ENCODE data around the gene KLF15. TPM values are rescaled to one million over a fixed set of nuclear protein-coding genes. Genes with fewer than 3 reads are reported as not detected.

The KLF15 gene
- total and polyA plus RNA-seq, 2 of the 8 experiments (the other 6 are each of a cell fraction or from before 2014, with no cell fraction given) = 15.7 to 19.5 TPM

DNA sequence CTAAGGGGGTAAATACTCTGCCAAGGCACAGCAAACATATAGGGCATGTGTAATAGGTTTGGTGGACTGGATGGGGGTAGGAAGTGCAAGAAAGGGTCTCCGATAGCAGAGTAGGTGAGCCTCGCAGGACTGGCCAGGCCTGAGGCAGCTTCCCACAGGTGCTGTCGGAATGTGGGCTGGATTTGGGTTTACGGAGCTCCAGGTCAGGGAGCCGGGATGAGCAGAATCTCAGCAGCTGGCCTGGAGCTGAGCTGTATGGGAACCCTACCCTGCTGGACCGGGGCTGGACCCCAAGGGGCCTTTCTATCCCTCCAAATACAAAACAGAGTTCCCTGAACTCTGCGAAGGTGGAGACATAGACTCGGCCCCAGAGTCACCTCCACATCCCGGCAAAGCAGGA lies 15.0 kb downstream of the KLF15 start:
- Histone ChIP-seq H3K23me2 (ENCODE audit: low read depth, low read length) (no peaks in the 10 kb centered on the region), H2AK5ac (ENCODE audit: low read depth, low read length) (no peak overlapping the region), H3K14ac (ENCODE audit: insufficient read length) (no peak overlapping the region), H4K91ac (replicated peaks; ENCODE audit: insufficient read length, low read length) (no peak overlapping the region), H4K5ac (ENCODE audit: insufficient read length, low read depth, low read length) (no peak overlapping the region), H2BK5ac (ENCODE audit: low read depth, low read length) (peak overlapping the region; percentile 66; the same call in 1 of the 2 replicates), H4K8ac (ENCODE audit: extremely low read depth, insufficient read depth, low read length) (no peak overlapping the region; the same call in 1 of the 2 replicates), H3K56ac (replicated peaks; ENCODE audit: insufficient read length, low read depth, low read length) (no peak overlapping the region), H3K9me3 (ENCODE audit: insufficient read depth in 2 of 2, low read depth in 1 of 2, low read length in 1 of 2) (no peaks in the 10 kb centered on the region), H3K27me3 (replicated peaks in 1 of 4; ENCODE audit: control insufficient read depth in 3 of 4, extremely low read depth in 1 of 4, insufficient read depth in 3 of 4, low read length in 3 of 4) (no peaks in the 10 kb centered on the region), H2BK20ac (ENCODE audit: low read length) (no peak overlapping the region), H3K4me3 (ENCODE audit: extremely low read depth in 1 of 4, insufficient read depth in 2 of 4, low read depth in 3 of 4, low read length in 4 of 4) (no peak overlapping the region), H3K27ac (ENCODE audit: low read depth, low read length) (no peak overlapping the region), H2AFZ (ENCODE audit: low read length) (no peak overlapping the region), H2BK120ac (replicated peaks; ENCODE audit: low read depth, low read length) (no peak overlapping the region), H3K9ac (replicated peaks in 1 of 4; ENCODE audit: extremely low read depth in 1 of 4, low read depth in 3 of 4, low read length in 3 of 4) (no peak overlapping the region), H3K4me2 (ENCODE audit: insufficient read depth in 1 of 2, low read depth in 2 of 2, low read length in 2 of 2) (no peak overlapping the region), H3K79me2 (ENCODE audit: control insufficient read depth in 1 of 2, insufficient read depth in 2 of 2, low read length in 2 of 2) (no peaks in the 10 kb centered on the region), H2BK15ac (ENCODE audit: low read length) (0 out of 2 replicates have a peak overlapping the region, but pooled peaks have one; percentile 18), H3K23ac (ENCODE audit: insufficient read length) (no peak overlapping the region), H2BK12ac (ENCODE audit: low read depth, low read length) (no peak overlapping the region), H3K4me1 (replicated peaks in 1 of 4; ENCODE audit: control insufficient read depth in 3 of 4, insufficient read depth in 4 of 4, low read length in 3 of 4) (peaks cover 0 to 5% (median 3%) of the 10 kb centered on the region in 4 experiments; a peak in 4 of 7 replicates), H3K4ac (replicated peaks; ENCODE audit: insufficient read length, low read depth, low read length) (no peak overlapping the region), H3K36me3 (ENCODE audit: control insufficient read depth in 2 of 4, insufficient read depth in 4 of 4, low read length in 3 of 4) (no peaks in the 10 kb centered on the region), H3K18ac (ENCODE audit: extremely low read depth, low read length) (peak overlapping the region; percentile 71; the same call in 1 of the 2 replicates), H4K20me1 (replicated peaks in 1 of 2; ENCODE audit: control insufficient read depth in 1 of 2, insufficient read depth in 2 of 2, low read length in 2 of 2) (peaks cover 0 to 5% of the 10 kb centered on the region in 2 experiments), H3K79me1 (ENCODE audit: low read depth, low read length) (peaks cover 2% of the 10 kb centered on the region; the same call in 1 of the 2 replicates)
- FAIRE-seq (no peak), DNase-seq (ENCODE audit: low read depth in 1 of 2, low spot score in 2 of 2) (peak in 1 of 2 experiments; percentile 42)
- TF ChIP-seq EGR1 (IDR thresholded peaks at IDR 0.05; ENCODE audit: borderline replicate concordance, low read depth, low read length) = no peak
- no peak for TF ChIP-seq RFX5 (IDR thresholded peaks at IDR 0.05; ENCODE audit: borderline replicate concordance, low read depth, low read length)
- no peak for TF ChIP-seq SIN3A (conservative IDR thresholded peaks at IDR 0.05 in 1 of 2, IDR thresholded peaks at IDR 0.05 in 1 of 2; ENCODE audit: low read depth in 1 of 2, low read length in 2 of 2)
- 85% methylated on average over 9 of the region's 9 CpGs; no CpG with 5 or more reads in 1 of the 2 experiments for WGBS, 2 experiments (ENCODE audit: extremely low coverage in 1 of 2, insufficient coverage in 1 of 2, insufficient read length in 1 of 2, insufficient replicate concordance in 2 of 2, low coverage in 1 of 2, low lambda C conversion rate in 2 of 2, missing lambda C conversion rate in 1 of 2)
- ChIA-PET CTCF (ENCODE audit: partially characterized antibody) (interaction anchor here (0.7 to 1.6 kb wide), 10 partner anchors 12 to 208 kb away, joined by 3 to 5 read pairs (median 3); no protein-coding TSS in a partner anchor), POLR2A (ENCODE audit: partially characterized antibody) (interaction anchor here (1.0 kb wide), 1 partner anchor 14 kb away, joined by 3 read pairs; no protein-coding TSS in a partner anchor)

Measured in H1 (cell line).